Glomerular endothelial cell (primary cell): ENCODE results near the gene MAMSTR. TPM values are rescaled to one million over a fixed set of nuclear protein-coding genes. Genes with fewer than 3 reads are reported as not detected.
"Not testable (repeated sequence)": the region's sequence is repeated elsewhere in the genome, so short reads cannot be mapped to it uniquely, and the experiment has no call there.

ENCODE experiments used
- DNase-seq: peaks from one replicate; pipeline ENCODE4 v3.0.0-alpha.2; 2011; ENCODE audit warnings: low read depth, low spot score; ENCODE audit errors: extremely low read depth
- total RNA-seq: library from RNA; depleted of rRNA; stranded (reverse); fragments of >200 nt; gene quantifications from 2 replicates; pipeline ENCODE4 v1.2.3, GENCODE V29; 2015

The MAMSTR gene
- total RNA-seq, 1 donor from 2014 or later: 1.6 TPM

GRCh38 chr19:48693629-48694028, 25.9 kb downstream of the MAMSTR start:
- not testable (repeated sequence) for DNase-seq

- DNase-seq: no peak
Observed at GRCh38 chr19:48689449-48689848, 30.1 kb downstream of the MAMSTR start.

GRCh38 chr19:48687776-48688175, 31.7 kb downstream of the MAMSTR start:
- DNase-seq: no peak

- not testable (repeated sequence) for DNase-seq
Observed at GRCh38 chr19:48686637-48687036, 32.9 kb downstream of the MAMSTR start.

GRCh38 chr19:48686088-48686487, 33.4 kb downstream of the MAMSTR start:
- DNase-seq: no peak

- DNase-seq: no peak
Observed at GRCh38 chr19:48685583-48685982, 33.9 kb downstream of the MAMSTR start.

- DNase-seq: no peak
Observed at GRCh38 chr19:48683349-48683748, 36.2 kb downstream of the MAMSTR start.

GRCh38 chr19:48681127-48681470, 38.4 kb downstream of the MAMSTR start:
- no peak for DNase-seq

GRCh38 chr19:48680436-48681126, 38.9 kb downstream of the MAMSTR start:
- no peak for DNase-seq

GRCh38 chr19:48680006-48680405, 39.5 kb downstream of the MAMSTR start:
- DNase-seq: not testable (repeated sequence)

- DNase-seq: no peak
Observed at GRCh38 chr19:48678201-48678600, 41.3 kb downstream of the MAMSTR start.

- DNase-seq: no peak
Observed at GRCh38 chr19:48676887-48677286, 42.6 kb downstream of the MAMSTR start.

- DNase-seq: no peak
Observed at GRCh38 chr19:48676487-48676886, 43.0 kb downstream of the MAMSTR start.

GRCh38 chr19:48674921-48675824, 44.4 kb downstream of the MAMSTR start:
- no peak for DNase-seq

GRCh38 chr19:48674216-48674809, 45.2 kb downstream of the MAMSTR start:
- DNase-seq: no peak

- no peak for DNase-seq
Observed at GRCh38 chr19:48673436-48674100, 46.0 kb downstream of the MAMSTR start.

- DNase-seq: no peak
Observed at GRCh38 chr19:48672994-48673393, 46.5 kb downstream of the MAMSTR start, which contains the start of gene NTN5. Gene NTN5 (minus strand): TSS chr19:48673017. CDS start chr19:48670986, 2,031 bp downstream.

- DNase-seq: no peak
Observed at GRCh38 chr19:48671446-48671995, 48.0 kb downstream of the MAMSTR start.

GRCh38 chr19:48670699-48671445, 48.7 kb downstream of the MAMSTR start:
- DNase-seq: no peak
